Mucosa of descending colon (tissue), 3 donors: Measurements from ENCODE around the gene PHYHIPL. TPM values are rescaled to one million over a fixed set of nuclear protein-coding genes. Genes with fewer than 3 reads are reported as not detected.
"Not testable (repeated sequence)": the region's sequence is repeated elsewhere in the genome, so short reads cannot be mapped to it uniquely, and the experiment has no call there.

Experiments
- ATAC-seq: fragments of 200-7000 bp; cut with Tn5 transposase; one replicate; pipeline ENCODE4 v1.9.1; 2020; ENCODE audit warnings: mild to moderate bottlenecking, moderate library complexity
- DNase-seq, 3 donors: peaks; one replicate each; pipeline ENCODE4 v3.0.0-alpha.2; 2020
- H3K36me3 ChIP-seq: fragments of 200-600 bp; one replicate; pipeline ENCODE4 v1.8.0; 2021; ENCODE audit warnings: low read depth, mild to moderate bottlenecking
- H3K4me1 ChIP-seq: fragments of 200-600 bp; one replicate; pipeline ENCODE4 v1.8.0; 2021; ENCODE audit warnings: low read depth, mild to moderate bottlenecking
- H3K4me3 ChIP-seq: fragments of 200-600 bp; one replicate; pipeline ENCODE4 v1.8.0; 2021; ENCODE audit warnings: mild to moderate bottlenecking
- H3K9me3 ChIP-seq: fragments of 200-600 bp; one replicate; pipeline ENCODE4 v1.8.0; 2021; ENCODE audit warnings: mild to moderate bottlenecking
- intact Hi-C, 2 donors: fragments of 100-400 bp; cut with DNase I in 1 of 2; cut with micrococcal nuclease in 1 of 2; formaldehyde crosslinking; loops; one replicate each; pipeline versions ENCODE4 v1.11.0 to v1.11.1; 2022; cut with DNase I, micrococcal nuclease
- total RNA-seq, 3 donors: library from RNA; stranded (reverse); fragmentation: NEBNext Ultra II Directional in 2 of 3; extraction: Animal tissue kit (Norgen Biotek cat#: 25700) in 2 of 3; gene quantifications; one replicate each; pipeline versions ENCODE4 v1.2.1 to v1.2.4, GENCODE V29; 2021 to 2023
- TF ChIP-seq, protein P1 (sequence below): fragments of 200-600 bp; IDR thresholded peaks from one replicate; pipeline ENCODE4 v1.8.0; 2022; ENCODE audit warnings: antibody characterized with exemption, mild to moderate bottlenecking
- donor health status: DM: no; HTN: no; CAD: no; lungs with moderate emphysema.
- donor health status: DM: no; HTN: no; CAD: no.
- donor health status: DM: no; HTN: yes; CAD: no.

Gene PHYHIPL
- total RNA-seq, 3 donors from 2014 or later, result 0.20 to 3.1 (median 0.39) TPM

DNA sequence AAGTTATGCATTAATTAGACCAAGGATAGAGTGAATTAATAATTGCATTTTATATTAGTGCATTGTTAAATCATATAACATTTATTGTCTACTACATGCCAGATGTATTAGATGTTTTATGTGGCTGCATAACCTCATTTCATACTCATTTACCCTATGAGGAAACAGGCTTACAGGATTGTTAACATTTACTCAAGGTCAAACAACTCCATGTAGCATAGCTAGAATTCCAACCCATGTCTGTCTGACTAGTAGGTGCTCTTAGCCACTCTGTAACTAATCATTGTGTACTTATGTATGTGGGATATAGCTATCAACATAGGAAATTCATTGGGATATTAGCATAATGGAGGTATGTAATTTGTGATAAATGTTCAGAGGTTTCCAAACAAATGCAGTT lies 46.3 kb downstream of the PHYHIPL start:
- DNase-seq (no peak), ATAC-seq (no peak)
- TF ChIP-seq, protein P1, sequence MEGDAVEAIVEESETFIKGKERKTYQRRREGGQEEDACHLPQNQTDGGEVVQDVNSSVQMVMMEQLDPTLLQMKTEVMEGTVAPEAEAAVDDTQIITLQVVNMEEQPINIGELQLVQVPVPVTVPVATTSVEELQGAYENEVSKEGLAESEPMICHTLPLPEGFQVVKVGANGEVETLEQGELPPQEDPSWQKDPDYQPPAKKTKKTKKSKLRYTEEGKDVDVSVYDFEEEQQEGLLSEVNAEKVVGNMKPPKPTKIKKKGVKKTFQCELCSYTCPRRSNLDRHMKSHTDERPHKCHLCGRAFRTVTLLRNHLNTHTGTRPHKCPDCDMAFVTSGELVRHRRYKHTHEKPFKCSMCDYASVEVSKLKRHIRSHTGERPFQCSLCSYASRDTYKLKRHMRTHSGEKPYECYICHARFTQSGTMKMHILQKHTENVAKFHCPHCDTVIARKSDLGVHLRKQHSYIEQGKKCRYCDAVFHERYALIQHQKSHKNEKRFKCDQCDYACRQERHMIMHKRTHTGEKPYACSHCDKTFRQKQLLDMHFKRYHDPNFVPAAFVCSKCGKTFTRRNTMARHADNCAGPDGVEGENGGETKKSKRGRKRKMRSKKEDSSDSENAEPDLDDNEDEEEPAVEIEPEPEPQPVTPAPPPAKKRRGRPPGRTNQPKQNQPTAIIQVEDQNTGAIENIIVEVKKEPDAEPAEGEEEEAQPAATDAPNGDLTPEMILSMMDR, result no peak
- Histone ChIP-seq H3K36me3 (no peaks in the 10 kb centered on the region), H3K4me3 (no peak overlapping the region), H3K9me3 (no peaks in the 10 kb centered on the region), H3K4me1 (no peaks in the 10 kb centered on the region)
- intact Hi-C loops, result no loop called here

DNA sequence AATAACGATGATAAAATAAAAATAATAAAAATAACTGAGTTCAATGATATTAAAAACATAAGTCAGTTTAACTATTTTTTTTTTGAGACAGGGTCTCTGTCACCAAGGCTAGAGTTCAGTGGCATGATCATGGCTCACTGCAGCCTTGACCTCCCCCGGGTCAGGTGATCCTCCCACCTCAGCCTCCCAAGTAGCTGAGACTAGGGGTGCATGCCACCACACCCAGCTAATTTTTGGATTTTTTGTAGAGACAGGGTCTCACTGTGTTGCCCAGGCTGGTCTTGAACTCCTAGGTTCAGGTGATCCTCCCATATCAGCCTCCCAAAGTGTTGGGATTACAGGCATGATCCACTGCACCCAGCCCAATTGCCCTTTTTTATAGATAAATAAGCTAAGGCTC lies 47.2 kb downstream of the PHYHIPL start:
- H3K4me1 ChIP-seq, DNase-seq, ATAC-seq, H3K4me3 ChIP-seq, intact Hi-C loops, H3K36me3 ChIP-seq, H3K9me3 ChIP-seq: not testable (repeated sequence)

DNA sequence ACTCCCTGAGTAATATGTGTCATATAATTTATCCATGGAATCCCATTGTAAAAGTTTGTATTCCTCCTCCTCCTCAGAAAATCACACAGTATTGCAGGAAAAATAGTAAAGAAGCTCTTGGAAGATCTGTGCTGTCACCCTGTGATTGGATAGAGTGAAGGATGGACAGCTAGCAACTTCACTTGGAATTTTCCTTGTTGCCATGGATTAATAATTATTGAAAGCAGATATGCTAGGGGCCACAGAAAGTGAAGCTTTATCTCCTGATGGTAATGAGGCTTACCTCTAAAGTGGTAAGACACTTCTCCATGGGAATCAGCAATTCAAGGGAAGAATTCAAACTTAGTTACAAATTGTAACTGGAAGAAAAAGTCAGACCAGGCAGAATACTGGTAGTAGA lies 48.8 kb downstream of the PHYHIPL start:
- H3K36me3 ChIP-seq, result no peaks in the 10 kb centered on the region
- intact Hi-C loops, result no loop called here
- DNase-seq (no peak), ATAC-seq (no peak)
- H3K4me3 ChIP-seq, result no peak overlapping the region
- TF ChIP-seq, protein P1, result no peak
- H3K4me1 ChIP-seq, result no peaks in the 10 kb centered on the region
- H3K9me3 ChIP-seq, result no peaks in the 10 kb centered on the region

DNA sequence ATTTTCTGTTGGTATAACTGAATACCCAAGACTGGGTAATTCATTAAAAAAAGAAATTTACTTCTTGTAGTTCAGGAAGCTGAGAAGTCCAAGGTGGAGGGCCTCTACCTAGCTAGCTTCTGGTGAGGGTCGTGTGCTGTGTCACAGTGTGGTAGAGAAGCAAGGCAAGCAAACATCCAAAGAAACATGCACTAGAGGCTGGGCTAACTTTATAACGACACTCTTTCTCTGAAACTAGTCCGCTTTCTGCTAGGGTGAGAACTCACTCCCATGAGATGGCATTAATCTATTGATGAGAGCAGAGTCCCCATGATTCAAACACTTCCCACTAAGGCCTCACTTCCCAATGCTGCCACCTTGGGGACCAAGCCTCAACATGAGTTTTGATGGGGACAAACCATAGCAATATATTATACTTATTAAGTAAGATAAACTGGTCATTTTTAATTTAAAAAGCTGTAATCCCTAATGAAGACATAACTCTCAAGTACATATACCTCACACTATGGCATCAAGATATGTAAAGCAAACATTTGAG lies 50.8 kb downstream of the PHYHIPL start:
- ATAC-seq (no peak), DNase-seq (no peak)
- Histone ChIP-seq H3K4me1 (no peaks in the 10 kb centered on the region), H3K36me3 (no peaks in the 10 kb centered on the region), H3K4me3 (no peak overlapping the region), H3K9me3 (no peaks in the 10 kb centered on the region)
- intact Hi-C loops, result no loop called here
- TF ChIP-seq, protein P1, result no peak

DNA sequence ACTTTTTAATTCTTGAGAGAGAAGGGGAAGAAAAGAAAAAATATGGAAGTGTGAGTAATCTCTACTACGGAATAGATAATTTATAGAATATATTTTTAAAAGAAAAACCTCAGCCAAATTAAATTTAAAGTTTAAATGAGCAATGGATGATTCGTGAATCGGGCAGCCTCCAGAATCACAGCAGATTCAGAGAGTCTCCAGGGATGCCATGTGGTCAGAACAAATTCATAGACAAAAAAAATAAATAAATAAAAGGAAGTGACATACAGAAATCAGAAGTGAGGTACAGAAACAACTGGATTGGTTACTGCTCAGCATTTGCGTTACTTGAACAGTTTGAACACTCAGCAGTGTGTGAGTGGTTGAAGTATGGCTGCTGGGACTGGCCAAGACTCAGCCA lies 53.0 kb downstream of the PHYHIPL start:
- H3K4me3 ChIP-seq, result no peak overlapping the region

DNA sequence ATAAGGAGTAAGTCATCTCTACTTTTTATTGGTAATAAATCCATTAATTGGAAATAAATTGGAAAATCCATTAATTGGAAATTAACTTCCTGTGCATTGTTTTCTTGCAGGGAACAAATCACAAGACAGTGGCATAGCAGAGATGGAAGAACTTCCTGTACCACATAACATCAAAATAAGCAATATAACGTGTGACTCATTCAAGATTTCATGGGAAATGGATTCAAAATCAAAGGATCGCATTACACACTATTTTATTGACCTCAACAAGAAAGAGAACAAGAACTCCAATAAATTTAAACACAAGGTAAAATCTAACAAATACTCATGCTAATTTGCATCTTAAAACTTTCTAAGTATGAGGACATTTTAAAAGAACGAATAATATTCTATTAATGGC lies 57.8 kb downstream of the PHYHIPL start:
- intact Hi-C loops, result no loop called here
- TF ChIP-seq, protein P1, result no peak
- Histone ChIP-seq H3K9me3 (no peaks in the 10 kb centered on the region), H3K4me3 (no peak overlapping the region), H3K36me3 (no peaks in the 10 kb centered on the region), H3K4me1 (no peaks in the 10 kb centered on the region)
- no peak for ATAC-seq
- DNase-seq, result no peak

More for the DNA sequence above, 53.0 kb downstream of the PHYHIPL start:
- ATAC-seq (no peak), DNase-seq (no peak)
- no peaks in the 10 kb centered on the region for H3K36me3 ChIP-seq
- TF ChIP-seq, protein P1, result no peak
- H3K9me3 ChIP-seq, result no peaks in the 10 kb centered on the region
- intact Hi-C loops, result no loop called here
- no peaks in the 10 kb centered on the region for H3K4me1 ChIP-seq
